HepG2 (cell line): ENCODE data around the gene RTN3. TPM values are rescaled to one million over a fixed set of nuclear protein-coding genes. Genes with fewer than 3 reads are reported as not detected.
A peak's percentile ranks its signal among the peaks of the same experiment; 100 is the strongest.

Experiments used
- ATAC-seq: fragments of 200-7000 bp; cut with Tn5 transposase; 3 replicates; pipeline ENCODE4 v1.9.1; 2020; ENCODE audit warnings: mild to moderate bottlenecking, moderate library complexity
- BruUV-seq: library from RNA; stranded (reverse); fragments of 400-500 nt; replicated peaks from 2 replicates; lab custom pipeline; 2021; lab: Mats Ljungman, UMichigan
- CTCF ChIA-PET: fragments of 300-600 bp; formaldehyde crosslinking; extraction: SDS; loops from one replicate; lab custom pipeline; 2021; ENCODE audit warnings: low total read pairs, inconsistent platforms, low intra/inter-chr PET ratio; lab: Yijun Ruan, JAX
- POLR2A ChIA-PET: fragments of 350-600 bp; sonication (Branson Sonifier 250); formaldehyde crosslinking; loops from one replicate; lab custom pipeline; 2020; ENCODE audit warnings: antibody characterized with exemption, inconsistent platforms; lab: Yijun Ruan, JAX
- DNase-seq: peaks from one replicate; pipeline ENCODE4 v3.0.0-alpha.2; 2015; ENCODE audit warnings: low spot score
- FAIRE-seq: peaks from 3 replicates; lab custom pipeline; 2011; peaks lifted over from hg19 to GRCh38; lab: Jason Lieb, UNC
- H2AFZ ChIP-seq: one replicate; pipeline ENCODE4 v1.6.1; 2011; ENCODE audit warnings: low read length, inconsistent platforms
- H3K27ac ChIP-seq: fragments of 300-600 bp; 3 replicates; pipeline ENCODE4 v1.8.0; 2011; ENCODE audit warnings: mixed run types, mild to moderate bottlenecking, mixed read lengths, low read length, inconsistent platforms; ENCODE audit not compliant: insufficient read depth; ENCODE audit errors: extremely low read length
- H3K27me3 ChIP-seq, 2 experiments: fragments of 200-600 bp in 1 of 2; 2 replicates in 1 of 2; 3 replicates in 1 of 2; pipeline versions ENCODE4 v1.6.0 to v1.8.0; 2011; ENCODE audit warnings: low read length in 2 of 2, mild to moderate bottlenecking in 2 of 2, moderate library complexity in 2 of 2, inconsistent platforms in 1 of 2; ENCODE audit not compliant: insufficient read depth in 2 of 2, control insufficient read depth in 1 of 2
- H3K36me3 ChIP-seq, 2 experiments: fragments of 200-600 bp in 1 of 2; replicated peaks in 1 of 2; 2 replicates in 1 of 2; 3 replicates in 1 of 2; pipeline versions ENCODE4 v1.5.1 to v1.8.0; 2011; ENCODE audit warnings: low read length in 2 of 2, inconsistent platforms in 1 of 2; ENCODE audit not compliant: insufficient read depth in 2 of 2, control insufficient read depth in 1 of 2
- H3K4me1 ChIP-seq: 2 replicates; pipeline ENCODE4 v1.5.1; 2012; ENCODE audit warnings: low read length, inconsistent platforms; ENCODE audit not compliant: insufficient read depth
- H3K4me2 ChIP-seq: 2 replicates; pipeline ENCODE4 v1.6.0; 2011; ENCODE audit warnings: low read depth, low read length, inconsistent platforms
- H3K4me3 ChIP-seq, 3 experiments: fragments of 200-600 bp in 1 of 3; sonication (generic), shearing (Covaris generic) in 1 of 3; replicated peaks in 1 of 3; 2 replicates each; pipeline ENCODE4 v1.5.1; 2011 to 2016; ENCODE audit warnings: low read length in 3 of 3, inconsistent platforms in 2 of 3, low read depth in 2 of 3, mild to moderate bottlenecking in 2 of 3, control low read depth in 1 of 3, mixed read lengths in 1 of 3; ENCODE audit not compliant: insufficient read depth in 1 of 3
- H3K79me2 ChIP-seq: one replicate; pipeline ENCODE4 v1.6.1; 2011; ENCODE audit warnings: low read length, inconsistent platforms; ENCODE audit not compliant: insufficient read depth
- H3K9ac ChIP-seq: 2 replicates; pipeline ENCODE4 v1.6.0; 2011; ENCODE audit warnings: mild to moderate bottlenecking, low read depth, low read length, inconsistent platforms; ENCODE audit not compliant: insufficient read depth
- H3K9me3 ChIP-seq: 2 replicates; pipeline ENCODE4 v1.5.1; 2012; ENCODE audit warnings: mild to moderate bottlenecking, low read length
- H4K20me1 ChIP-seq: 2 replicates; pipeline ENCODE4 v1.6.0; 2011; ENCODE audit warnings: inconsistent platforms, mild to moderate bottlenecking, low read length, moderate library complexity; ENCODE audit not compliant: insufficient read depth
- CTCF ChIP-seq: sonication (generic); formaldehyde crosslinking; IDR thresholded peaks from 2 replicates; pipeline ENCODE4 v1.5.0; 2020; ENCODE audit warnings: mild to moderate bottlenecking, missing genetic modification reagents, moderate library complexity
- E2F2 ChIP-seq: sonication (generic); formaldehyde crosslinking; IDR thresholded peaks from 2 replicates; pipeline ENCODE4 v1.4.0; 2020; ENCODE audit warnings: missing genetic modification reagents, borderline replicate concordance
- E2F5 ChIP-seq: sonication (generic); formaldehyde crosslinking; conservative IDR thresholded peaks from 2 replicates; pipeline ENCODE4 v1.4.0; 2020; ENCODE audit warnings: missing genetic modification reagents
- ELF3 ChIP-seq: IDR thresholded peaks from 2 replicates; pipeline ENCODE4 v1.6.1; 2016; ENCODE audit warnings: missing genetic modification reagents, missing compliant biosample characterization
- HHEX ChIP-seq: IDR thresholded peaks from 2 replicates; pipeline ENCODE4 v1.6.1; 2016; ENCODE audit warnings: control low read depth
- NFYC ChIP-seq: IDR thresholded peaks from 2 replicates; pipeline ENCODE4 v1.6.1; 2016; ENCODE audit warnings: missing genetic modification reagents, missing compliant biosample characterization
- NR2F6 ChIP-seq, 2 experiments: IDR thresholded peaks; 2 replicates each; pipeline ENCODE4 v1.6.1; 2016; ENCODE audit warnings: antibody characterized with exemption in 1 of 2, mild to moderate bottlenecking in 1 of 2
- SIX1 ChIP-seq: sonication (generic); formaldehyde crosslinking; IDR thresholded peaks from 2 replicates; pipeline ENCODE4 v1.4.0; 2020; ENCODE audit warnings: missing genetic modification reagents, borderline replicate concordance
- SMC3 ChIP-seq: IDR thresholded peaks from 2 replicates; pipeline ENCODE4 v1.6.1; 2011; ENCODE audit warnings: low read length, improper control_type of control experiment
- SRY ChIP-seq: sonication (generic); formaldehyde crosslinking; IDR thresholded peaks from 2 replicates; pipeline ENCODE4 v1.8.0; 2022; ENCODE audit warnings: mild to moderate bottlenecking, missing genetic modification reagents
- STAG1 ChIP-seq: sonication (generic); formaldehyde crosslinking; IDR thresholded peaks from 2 replicates; pipeline ENCODE4 v1.4.0; 2020; ENCODE audit warnings: missing genetic modification reagents
- TEAD3 ChIP-seq: optimal IDR thresholded peaks from 2 replicates; pipeline ENCODE3; 2016; ENCODE audit warnings: borderline replicate concordance
- XRCC5 ChIP-seq: fragments of 200-400 bp; formaldehyde crosslinking; optimal IDR thresholded peaks from 2 replicates; pipeline ENCODE3; 2017; ENCODE audit warnings: mild to moderate bottlenecking, low read length
- ZFP62 ChIP-seq: sonication (generic); formaldehyde crosslinking; IDR thresholded peaks from 2 replicates; pipeline ENCODE4 v1.4.0; 2020; ENCODE audit warnings: missing genetic modification reagents
- ZNF430 ChIP-seq: sonication (generic); formaldehyde crosslinking; IDR thresholded peaks from 2 replicates; pipeline ENCODE4 v1.9.0; 2021; ENCODE audit warnings: mild to moderate bottlenecking, missing genetic modification reagents
- ZNF598 ChIP-seq: sonication (generic); formaldehyde crosslinking; IDR thresholded peaks from 2 replicates; pipeline ENCODE4 v1.5.1; 2020; ENCODE audit warnings: mild to moderate bottlenecking, missing genetic modification reagents, borderline replicate concordance
- ZNF747 ChIP-seq: sonication (generic); formaldehyde crosslinking; IDR thresholded peaks from 2 replicates; pipeline ENCODE4 v1.8.1; 2023; ENCODE audit warnings: missing genetic modification reagents, mild to moderate bottlenecking, borderline replicate concordance
- WGBS: methylation state at CpG from one replicate; pipeline ENCODE4 v1.1.6; 2017; ENCODE audit warnings: low lambda C conversion rate; 5-methylcytosine and 5-hydroxymethylcytosine counted together
- in situ Hi-C: cut with HindIII; loops from 2 replicates; pipeline ENCODE4 v1.10.0; 2017; ENCODE audit warnings: low pct_unique_long_range_greater_than_20kb; ENCODE audit not compliant: extremely low pct_ligation_motif_present
- intact Hi-C: fragments of 100-400 bp; cut with micrococcal nuclease; formaldehyde crosslinking; loops from one replicate; pipeline ENCODE4 v1.10.0; 2022; ENCODE audit not compliant: unreplicated experiment
- polyA plus RNA-seq, 8 experiments: library from polyadenylated mRNA; depleted of rRNA in 3 of 8; stranded (reverse) in 7 of 8; unstranded in 1 of 8; fragments of >200 nt; fragmentation: Illumina TruSeq in 4 of 8; extraction: Trizol in 4 of 8; gene quantifications; 2 replicates each; pipeline versions ENCODE4 v1.2.1 to v1.2.3, GENCODE V29; 2011 to 2016; ENCODE audit warnings: low read depth in 4 of 8, missing spikeins in 1 of 8, mixed read lengths in 1 of 8; ENCODE audit not compliant: insufficient read depth in 1 of 8
- total RNA-seq, 5 experiments: library from RNA; depleted of rRNA; stranded (reverse); fragments of >200 nt; fragmentation: Illumina TruSeq; extraction: Trizol; gene quantifications; 2 replicates each; pipeline ENCODE4 v1.2.3, GENCODE V29; 2016; ENCODE audit warnings: low read depth in 1 of 5

Gene RTN3
- total and polyA plus RNA-seq, 2 of the 13 experiments (the other 11 are each of a cell fraction or from before 2014, with no cell fraction given): 32.2 to 41.1 TPM

GRCh38 chr11:63738720-63739360, 57.5 kb downstream of the RTN3 start:
- no peak for ATAC-seq
- intact Hi-C loops (loop anchor here (5.0 kb wide), 3 partner anchors 57 to 262 kb away; partner anchors contain the start of gene RTN3), in situ Hi-C loops (loop anchor here (25.0 kb wide), 1 partner anchor 252 kb away; the partner anchor contains the start of gene PLAAT5)
- peaks cover 20% of the 10 kb centered on the region for H3K4me1 ChIP-seq
- no peak overlapping the region for H3K9ac ChIP-seq
- peaks cover 6% of the 10 kb centered on the region for H4K20me1 ChIP-seq
- no peak overlapping the region for H3K27ac ChIP-seq
- WGBS: 25% methylated on average over 8 of the region's 8 CpGs
- FAIRE-seq: peak; percentile 73
- H3K9me3 ChIP-seq: no peaks in the 10 kb centered on the region
- H3K4me2 ChIP-seq: no peak overlapping the region
- no peaks in the 10 kb centered on the region for H3K36me3 ChIP-seq
- H3K27me3 ChIP-seq: no peaks in the 10 kb centered on the region
- no peak overlapping the region for H3K4me3 ChIP-seq
- H3K79me2 ChIP-seq: no peaks in the 10 kb centered on the region
- POLR2A ChIA-PET: no interaction called here
- no TSS peak for BruUV-seq
- peak; percentile 65 for DNase-seq
- TF ChIP-seq SMC3 (0 out of 2 replicates have a peak, but pooled peaks have one; percentile 42), NFYC (CRISPR knock-in tag) (no peak), SIX1 (CRISPR knock-in tag) (no peak), ZNF430 (CRISPR knock-in tag) (no peak), ELF3 (CRISPR knock-in tag) (peak; percentile 30; the same call in 1 of the 2 replicates), E2F2 (no peak), STAG1 (CRISPR knock-in tag) (peak; percentile 52), ZFP62 (CRISPR knock-in tag) (no peak), XRCC5 (no peak), CTCF (CRISPR knock-in tag) (peak; percentile 68), SRY (CRISPR knock-in tag) (no peak), TEAD3 (CRISPR knock-in tag) (no peak), E2F5 (CRISPR knock-in tag) (no peak), ZNF598 (no peak), ZNF747 (no peak), NR2F6 (IDR thresholded peaks at IDR 0.05) (no peak), NR2F6 (CRISPR knock-in tag; IDR thresholded peaks at IDR 0.05) (no peak), HHEX (CRISPR knock-in tag) (no peak)
- H2AFZ ChIP-seq: no peak overlapping the region
- CTCF ChIA-PET: interaction anchor here (1.7 kb wide), 1 partner anchor 260 kb away, joined by 8 read pairs; no protein-coding TSS in a partner anchor
